Lower lobe of right lung (tissue), 2 donors: ENCODE results near the gene HMG20B. TPM values are rescaled to one million over a fixed set of nuclear protein-coding genes. Genes with fewer than 3 reads are reported as not detected.

Experiments used
- ATAC-seq, 2 donors: fragments of 200-7000 bp; cut with Tn5 transposase; one replicate each; pipeline ENCODE4 v1.9.1; 2020 to 2022; ENCODE audit warnings: mild to moderate bottlenecking in 2 of 2, moderate library complexity in 2 of 2
- DNase-seq: peaks from one replicate; pipeline ENCODE4 v3.0.0-alpha.2; 2020
- H3K27ac ChIP-seq: fragments of 200-600 bp; one replicate; pipeline ENCODE4 v1.8.0; 2022
- H3K27me3 ChIP-seq: fragments of 200-600 bp; one replicate; pipeline ENCODE4 v1.8.0; 2022; ENCODE audit warnings: low read depth
- H3K36me3 ChIP-seq: fragments of 200-600 bp; one replicate; pipeline ENCODE4 v1.8.0; 2022; ENCODE audit warnings: mild to moderate bottlenecking
- H3K4me1 ChIP-seq: fragments of 200-600 bp; one replicate; pipeline ENCODE4 v1.8.0; 2022
- H3K4me3 ChIP-seq: fragments of 200-600 bp; one replicate; pipeline ENCODE4 v1.8.0; 2022; ENCODE audit warnings: mild to moderate bottlenecking
- H3K9me3 ChIP-seq: fragments of 200-600 bp; one replicate; pipeline ENCODE4 v1.8.0; 2022
- CTCF ChIP-seq: fragments of 200-600 bp; IDR thresholded peaks from one replicate; pipeline ENCODE4 v1.8.0; 2022; ENCODE audit warnings: antibody characterized with exemption, mild to moderate bottlenecking
- intact Hi-C: fragments of 100-400 bp; cut with DNase I; formaldehyde crosslinking; loops from one replicate; pipeline ENCODE4 v1.11.0; 2022
- total RNA-seq: library from RNA; stranded (reverse); fragmentation: NEBNext Ultra II Directional; extraction: Animal tissue kit (Norgen Biotek cat#: 25700); gene quantifications from one replicate; pipeline ENCODE4 v1.2.1, GENCODE V29; 2021
- donor health status: DM: no; HTN: yes; CAD: no; lungs with severe emphysema.

HMG20B gene
- total RNA-seq, 1 donor from 2014 or later = 60.9 TPM

GRCh38 chr19:3590991-3591659 is 18.4 kb downstream of the HMG20B start:
- H3K4me3 ChIP-seq = no peak overlapping the region
- peaks cover 1% of the 10 kb centered on the region for H3K4me1 ChIP-seq
- intact Hi-C loops = no loop called here
- no peaks in the 10 kb centered on the region for H3K36me3 ChIP-seq
- no peak for TF ChIP-seq CTCF
- H3K9me3 ChIP-seq = no peaks in the 10 kb centered on the region
- DNase-seq = no peak
- no peak overlapping the region for H3K27ac ChIP-seq
- H3K27me3 ChIP-seq = peaks cover 5% of the 10 kb centered on the region
- no peak for ATAC-seq

- no peak for DNase-seq
- intact Hi-C loops = no loop called here
- Histone ChIP-seq H3K27ac (no peak overlapping the region), H3K27me3 (no peaks in the 10 kb centered on the region), H3K36me3 (no peaks in the 10 kb centered on the region), H3K4me1 (no peaks in the 10 kb centered on the region), H3K4me3 (no peak overlapping the region), H3K9me3 (no peaks in the 10 kb centered on the region)
- ATAC-seq = no peak
- no peak for TF ChIP-seq CTCF
Measured at GRCh38 chr19:3591876-3592613, 19.3 kb downstream of the HMG20B start.

GRCh38 chr19:3593156-3593555 is 20.4 kb downstream of the HMG20B start:
- Histone ChIP-seq H3K27me3 (no peaks in the 10 kb centered on the region), H3K9me3 (no peaks in the 10 kb centered on the region), H3K27ac (no peak overlapping the region), H3K4me3 (no peak overlapping the region), H3K36me3 (no peaks in the 10 kb centered on the region), H3K4me1 (no peaks in the 10 kb centered on the region)
- TF ChIP-seq CTCF = no peak
- intact Hi-C loops = no loop called here
- no peak for DNase-seq
- ATAC-seq = peak in 1 of 2 donors; percentile 14

- H3K27ac ChIP-seq = no peak overlapping the region
- H3K9me3 ChIP-seq = no peaks in the 10 kb centered on the region
- no peaks in the 10 kb centered on the region for H3K27me3 ChIP-seq
- ATAC-seq (no peak), DNase-seq (no peak)
- H3K4me1 ChIP-seq = no peaks in the 10 kb centered on the region
- TF ChIP-seq CTCF = no peak
- no peaks in the 10 kb centered on the region for H3K36me3 ChIP-seq
- intact Hi-C loops = no loop called here
- no peak overlapping the region for H3K4me3 ChIP-seq
Measured at GRCh38 chr19:3595521-3596061, 22.8 kb downstream of the HMG20B start.

- Histone ChIP-seq H3K27ac (no peak overlapping the region), H3K4me3 (no peak overlapping the region), H3K9me3 (no peaks in the 10 kb centered on the region), H3K27me3 (peaks cover 3% of the 10 kb centered on the region), H3K36me3 (no peaks in the 10 kb centered on the region), H3K4me1 (peaks cover 5% of the 10 kb centered on the region)
- TF ChIP-seq CTCF = no peak
- intact Hi-C loops = no loop called here
- DNase-seq = no peak
- peak in 1 of 2 donors; percentile 13 for ATAC-seq
Measured at GRCh38 chr19:3599776-3600187, 27.0 kb downstream of the HMG20B start.
